Nephron progenitor cell (in vitro differentiated cells): ENCODE results near the gene EEF1A2.

Source experiments
- DNase-seq: peaks from one replicate; pipeline ENCODE4 v3.0.0; 2021
- H3K27ac Mint-ChIP-seq: 2 replicates; pipeline ENCODE4 v1.8.0; 2021; ENCODE audit warnings: mild to moderate bottlenecking, moderate library complexity, mixed read lengths
- H3K27me3 Mint-ChIP-seq: 2 replicates; pipeline ENCODE4 v1.8.0; 2021; ENCODE audit warnings: mild to moderate bottlenecking, low read depth, mixed read lengths; ENCODE audit not compliant: poor library complexity
- H3K36me3 Mint-ChIP-seq: 2 replicates; pipeline ENCODE4 v1.8.0; 2021; ENCODE audit warnings: low read depth, mixed read lengths
- H3K4me1 Mint-ChIP-seq: 2 replicates; pipeline ENCODE4 v1.8.0; 2021; ENCODE audit warnings: mixed read lengths
- H3K4me3 Mint-ChIP-seq: 2 replicates; pipeline ENCODE4 v1.8.0; 2021; ENCODE audit warnings: mild to moderate bottlenecking, moderate library complexity, mixed read lengths
- H3K9me3 Mint-ChIP-seq: 2 replicates; pipeline ENCODE4 v1.8.0; 2021; ENCODE audit warnings: mild to moderate bottlenecking, moderate library complexity, mixed read lengths
- CTCF ChIP-seq: fragments of 200-600 bp; sonication (generic); IDR thresholded peaks from 2 replicates; pipeline ENCODE4 v1.5.0; 2021; ENCODE audit warnings: antibody characterized with exemption

The EEF1A2 gene

GRCh38 chr20:63538204-63539091 lies 39.6 kb upstream of the EEF1A2 start:
- Mint-ChIP-seq H3K36me3 (no peaks in the 10 kb centered on the region), H3K9me3 (no peaks in the 10 kb centered on the region), H3K4me1 (peaks cover 6% of the 10 kb centered on the region), H3K27me3 (no peaks in the 10 kb centered on the region), H3K27ac (no peak overlapping the region), H3K4me3 (no peak overlapping the region)
- DNase-seq: no peak
- no peak for TF ChIP-seq CTCF

- peak; percentile 90 for DNase-seq
- Mint-ChIP-seq H3K27me3 (no peaks in the 10 kb centered on the region), H3K9me3 (no peaks in the 10 kb centered on the region), H3K4me3 (no peak overlapping the region), H3K36me3 (no peaks in the 10 kb centered on the region), H3K27ac (no peak overlapping the region), H3K4me1 (peaks cover 6% of the 10 kb centered on the region)
- TF ChIP-seq CTCF: peak; percentile 96
Observed at GRCh38 chr20:63537525-63538203, 38.8 kb upstream of the EEF1A2 start.

- Mint-ChIP-seq H3K27ac (no peak within 1 kb of the TSS), H3K27me3 (no peaks in the 10 kb centered on the region), H3K9me3 (no peaks in the 10 kb centered on the region)
Observed at GRCh38 chr20:63536997-63537524, 38.2 kb upstream of the EEF1A2 start, which contains the start of gene PTK6. PTK6 (minus strand) TSS chr20:63537376; CDS start chr20:63537314, 62 bp downstream.

GRCh38 chr20:63536241-63536977 lies 37.5 kb upstream of the EEF1A2 start:
- DNase-seq: peak; percentile 32
- Mint-ChIP-seq H3K36me3 (no peaks in the 10 kb centered on the region), H3K9me3 (no peaks in the 10 kb centered on the region), H3K27me3 (no peaks in the 10 kb centered on the region), H3K27ac (no peak overlapping the region), H3K4me3 (no peak overlapping the region), H3K4me1 (peaks cover 13% of the 10 kb centered on the region)
- no peak for TF ChIP-seq CTCF

More at GRCh38 chr20:63536997-63537524, 38.2 kb upstream of the EEF1A2 start, which contains the start of gene PTK6:
- no peak for DNase-seq
- Mint-ChIP-seq H3K36me3 (no peaks in the 10 kb centered on the region), H3K4me3 (no peak within 1 kb of the TSS), H3K4me1 (peaks cover 9% of the 10 kb centered on the region)
- no peak for TF ChIP-seq CTCF

DNA sequence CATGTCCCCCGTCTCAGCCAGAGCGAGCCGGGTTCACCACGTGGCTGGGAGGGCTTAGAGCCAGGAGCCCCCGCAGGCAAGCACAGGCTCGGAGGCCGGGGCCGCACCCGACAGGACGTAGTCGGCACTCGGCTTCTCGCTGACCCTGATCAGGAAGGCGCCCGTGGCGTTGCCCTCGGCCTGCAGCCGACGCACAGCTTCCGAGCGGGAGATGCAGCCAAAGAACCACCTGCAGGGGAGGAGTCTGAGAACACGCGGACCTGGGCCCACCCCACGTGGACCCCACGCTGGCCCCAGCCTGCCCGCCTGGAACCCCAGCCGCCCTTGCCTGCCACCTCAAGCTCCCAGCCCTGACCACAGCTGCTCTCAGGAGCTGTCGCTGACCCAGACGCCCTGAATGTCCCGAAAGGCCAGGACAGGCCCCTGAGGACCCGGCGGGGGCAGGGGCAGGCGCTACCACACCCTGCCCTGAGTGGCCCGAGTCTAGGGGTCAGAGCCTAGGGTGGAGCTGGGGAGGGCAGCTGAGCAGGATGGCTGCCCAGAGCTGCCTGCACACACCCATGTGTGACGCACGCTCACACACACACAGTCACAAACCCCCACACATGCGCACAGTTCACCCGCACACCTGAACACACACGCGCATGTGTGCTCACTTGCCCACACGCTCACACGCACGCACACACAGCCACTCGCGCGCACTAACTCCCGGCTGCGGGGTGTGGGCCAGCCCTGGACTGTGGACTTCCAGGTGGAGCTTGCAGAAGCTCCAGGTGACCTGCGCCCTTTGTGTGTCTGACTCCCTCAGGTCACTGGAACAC lies 36.2 kb upstream of the EEF1A2 start:
- Mint-ChIP-seq H3K36me3 (no peaks in the 10 kb centered on the region), H3K4me3 (no peak overlapping the region), H3K27me3 (no peaks in the 10 kb centered on the region), H3K27ac (no peak overlapping the region), H3K9me3 (no peaks in the 10 kb centered on the region), H3K4me1 (peaks cover 13% of the 10 kb centered on the region)
- TF ChIP-seq CTCF: no peak
- peak; percentile 15 for DNase-seq
